Limb (tissue), 2 donors: ENCODE data around the gene RREB1.

Experiments
- DNase-seq, 2 donors: peaks; one replicate each; pipeline ENCODE4 v3.0.0-alpha.2; 2016; ENCODE audit errors: extremely low spot score in 2 of 2

Gene RREB1

DNA sequence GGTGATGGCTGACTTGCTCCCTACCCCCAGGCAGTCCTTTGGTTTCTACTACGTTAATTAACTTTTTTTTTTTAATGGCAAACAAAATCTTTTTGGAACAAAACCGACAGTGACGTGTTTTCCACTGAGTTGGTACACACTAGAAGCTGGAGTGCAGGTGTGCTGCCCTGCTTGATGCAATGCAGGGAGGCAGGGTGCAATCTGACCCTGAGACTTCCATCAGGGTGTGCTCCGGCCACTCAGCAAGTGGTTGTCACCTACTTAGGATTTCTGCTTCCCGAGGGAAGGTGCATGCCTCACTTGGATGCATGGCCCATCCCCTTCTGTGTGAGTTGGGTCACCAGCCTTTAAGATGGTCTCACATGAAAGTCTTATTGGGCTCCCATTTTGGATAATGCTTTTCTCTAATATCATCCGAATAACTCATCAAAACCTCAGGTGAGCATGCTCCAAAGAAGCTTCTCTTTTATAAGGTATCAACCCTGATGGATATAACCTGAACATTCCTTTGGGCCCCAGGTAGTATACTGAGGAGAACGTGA, 14.0 kb downstream of the RREB1 start:
- DNase-seq, result no peak

- no peak for DNase-seq
These were observed 14.9 kb downstream of the RREB1 start for GRCh38 chr6:7122684-7123083.

DNA sequence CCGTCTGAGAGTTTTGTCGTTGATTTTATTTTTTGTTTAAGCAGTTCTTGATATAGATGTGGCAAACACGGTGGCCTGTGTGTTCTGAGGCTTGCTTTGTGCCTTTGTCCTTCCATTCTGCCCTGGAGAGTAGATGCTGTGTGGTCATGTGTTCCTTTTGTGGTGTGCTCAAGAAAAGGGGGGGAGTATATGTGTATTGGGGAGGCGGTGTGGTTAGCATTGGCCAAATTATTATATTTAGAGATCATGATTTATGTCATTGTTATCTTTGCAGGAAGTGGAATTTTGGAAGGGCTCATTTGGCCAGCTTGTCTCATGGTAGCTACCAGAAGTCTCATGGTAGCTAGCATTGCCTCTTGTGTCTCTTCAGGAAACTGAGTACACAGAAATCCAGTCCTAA, 16.4 kb downstream of the RREB1 start:
- no peak for DNase-seq

DNA sequence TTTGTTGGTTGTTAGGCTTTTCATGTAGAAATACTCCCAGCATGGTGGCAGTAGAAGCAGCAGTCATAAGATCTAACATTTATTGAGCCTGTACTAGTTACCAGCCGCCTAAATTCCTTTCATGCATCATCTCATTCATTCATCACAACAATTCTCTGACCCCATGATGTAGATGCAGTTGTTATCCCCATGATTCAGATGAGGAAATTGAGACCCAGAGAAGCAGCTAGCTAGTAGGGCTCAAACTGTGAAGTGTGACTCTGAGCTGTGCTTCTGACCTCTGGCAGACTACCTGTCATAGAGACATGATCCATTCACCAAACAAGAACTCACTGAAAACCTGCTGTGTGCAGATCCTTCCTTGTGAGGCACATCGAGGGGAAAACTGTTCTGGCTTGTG, 16.9 kb downstream of the RREB1 start:
- no peak for DNase-seq

DNA sequence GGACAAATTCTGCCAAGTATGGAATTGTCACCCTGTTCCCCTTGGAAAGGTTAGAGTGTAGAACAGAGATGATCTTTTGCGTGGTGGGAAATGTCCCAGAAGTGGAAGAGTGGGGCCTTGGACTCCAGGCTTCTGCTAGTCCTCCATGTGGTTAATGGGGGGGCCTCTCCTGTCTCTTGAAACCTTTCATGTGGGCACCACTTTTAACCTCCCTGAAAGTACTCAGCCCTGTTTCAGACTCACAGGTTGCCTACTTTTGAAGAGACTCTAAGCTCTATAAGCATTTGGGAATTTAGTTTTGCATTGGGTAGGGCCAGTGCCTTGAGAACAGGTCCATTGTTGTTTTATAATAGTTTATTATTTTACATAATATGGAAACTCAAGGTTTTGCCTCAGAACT, 17.5 kb downstream of the RREB1 start:
- DNase-seq, result no peak

- no peak for DNase-seq
These were observed 19.0 kb downstream of the RREB1 start for GRCh38 chr6:7126754-7127153.

- no peak for DNase-seq
These were observed 19.9 kb downstream of the RREB1 start for GRCh38 chr6:7127680-7128079.

GRCh38 chr6:7129360-7129759, 21.6 kb downstream of the RREB1 start:
- DNase-seq, result no peak

GRCh38 chr6:7129784-7130569, 22.2 kb downstream of the RREB1 start:
- no peak for DNase-seq

GRCh38 chr6:7131390-7131789, 23.6 kb downstream of the RREB1 start:
- DNase-seq, result no peak

GRCh38 chr6:7132398-7133035, 24.8 kb downstream of the RREB1 start:
- DNase-seq, result no peak

GRCh38 chr6:7134999-7135745, 27.4 kb downstream of the RREB1 start:
- DNase-seq, result no peak

DNA sequence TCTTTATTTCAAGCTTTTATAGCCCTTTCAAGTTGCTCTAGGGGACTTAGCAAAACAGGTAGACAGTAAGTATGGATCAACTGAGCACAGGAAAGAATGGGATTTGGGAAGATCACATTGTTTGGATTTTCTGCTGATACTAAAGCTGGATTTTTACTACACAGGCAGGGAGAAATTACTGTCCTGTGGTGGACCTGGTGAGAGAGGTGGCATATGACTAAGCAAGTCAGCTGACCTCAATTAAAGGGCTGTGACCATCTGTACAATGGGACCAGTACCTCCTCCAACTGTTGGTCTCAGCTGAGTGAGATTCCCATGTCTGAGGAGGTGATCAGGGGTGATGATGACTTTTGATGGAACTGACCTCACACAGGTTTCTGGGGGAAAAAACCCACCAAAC, 28.0 kb downstream of the RREB1 start:
- no peak for DNase-seq

- no peak for DNase-seq
These were observed 29.1 kb downstream of the RREB1 start for GRCh38 chr6:7136859-7137334.

DNA sequence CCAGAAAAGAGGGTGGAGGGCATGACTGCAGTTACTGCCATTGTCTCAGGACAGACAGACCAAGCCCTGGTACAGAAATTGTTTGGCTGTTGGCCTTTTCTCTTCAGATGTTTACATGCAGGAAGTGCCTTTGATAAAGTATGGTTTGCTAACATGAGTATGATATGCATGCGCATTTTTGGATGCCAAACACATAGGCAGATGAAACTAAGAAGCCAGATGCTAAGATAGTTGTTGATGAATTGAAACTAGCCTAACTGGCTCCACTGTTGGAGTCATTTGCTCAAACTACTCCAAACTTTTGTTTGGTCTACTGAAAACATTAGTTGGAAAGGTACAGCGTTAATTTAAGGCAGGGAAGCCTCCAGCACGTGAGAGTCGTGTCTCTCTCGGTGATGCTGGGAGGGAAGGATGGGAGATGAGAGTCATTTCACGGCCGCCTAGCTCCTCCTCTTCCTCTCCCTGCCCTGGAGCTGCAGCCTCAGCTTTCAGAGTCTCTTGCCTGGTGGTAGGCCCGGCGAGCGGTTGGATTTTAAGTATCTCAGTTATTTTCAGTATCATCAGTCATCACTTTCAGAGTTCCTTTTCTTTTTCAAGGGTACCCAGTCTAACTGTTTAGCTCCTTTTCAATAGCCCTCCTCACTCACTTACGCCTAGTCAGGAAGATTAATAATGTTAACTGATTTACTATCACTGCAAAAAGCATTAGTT, 29.7 kb downstream of the RREB1 start:
- DNase-seq, result peak in 1 of 2 donors; percentile 60

DNA sequence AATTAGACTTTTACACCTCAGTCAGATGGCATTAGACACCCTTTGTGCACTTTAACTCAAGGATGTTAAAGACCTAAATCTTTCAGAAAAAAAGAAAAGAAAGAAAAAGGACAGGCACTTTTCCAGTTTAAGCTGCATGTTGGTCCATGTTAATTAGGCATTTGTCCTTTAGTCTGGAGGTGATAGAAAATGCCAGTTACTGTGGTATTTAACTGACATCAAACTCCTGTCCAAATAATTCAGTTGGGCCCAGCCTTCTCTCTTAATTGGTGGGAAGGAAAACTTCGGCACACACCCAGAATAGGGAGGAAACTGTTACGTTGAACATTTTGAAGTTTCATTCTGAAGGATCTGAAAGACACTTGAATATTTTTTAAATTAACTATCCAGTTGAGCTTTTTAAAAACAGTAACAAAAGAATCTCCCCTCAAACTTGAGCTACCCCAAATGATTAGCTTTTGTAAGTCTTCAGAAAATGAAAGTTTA, 30.3 kb downstream of the RREB1 start:
- no peak for DNase-seq

GRCh38 chr6:7138921-7139358, 31.2 kb downstream of the RREB1 start:
- DNase-seq, result no peak

DNA sequence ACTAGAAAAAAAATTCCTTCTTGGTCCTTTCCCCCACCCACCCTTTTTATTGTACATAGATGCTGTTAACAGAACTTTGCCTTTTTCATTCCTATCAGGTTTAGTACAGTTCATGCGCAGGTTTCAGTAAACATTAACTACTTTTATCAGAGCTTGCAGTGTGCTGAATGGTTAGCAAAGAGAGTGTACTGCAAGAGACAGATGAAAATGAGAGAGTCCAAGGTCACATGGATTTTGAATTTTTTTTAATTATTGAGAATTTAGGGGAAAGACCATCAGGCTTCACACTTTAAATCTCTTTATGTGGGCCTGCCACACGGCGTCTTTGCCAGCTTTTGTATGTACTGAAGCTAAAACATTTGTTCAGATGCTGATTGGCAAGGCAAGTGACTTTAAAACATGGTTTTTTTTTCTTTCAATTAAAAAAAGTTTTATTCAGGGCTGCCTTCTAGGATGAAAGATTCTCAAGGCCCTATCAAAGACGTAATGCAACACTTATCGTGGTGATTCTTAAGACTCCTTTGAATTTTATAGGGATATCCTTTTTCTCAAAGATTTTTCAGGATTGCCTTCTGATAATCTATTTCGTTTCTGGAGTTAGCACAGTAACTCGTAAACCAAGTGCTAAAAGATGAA, 32.2 kb downstream of the RREB1 start:
- no peak for DNase-seq

DNA sequence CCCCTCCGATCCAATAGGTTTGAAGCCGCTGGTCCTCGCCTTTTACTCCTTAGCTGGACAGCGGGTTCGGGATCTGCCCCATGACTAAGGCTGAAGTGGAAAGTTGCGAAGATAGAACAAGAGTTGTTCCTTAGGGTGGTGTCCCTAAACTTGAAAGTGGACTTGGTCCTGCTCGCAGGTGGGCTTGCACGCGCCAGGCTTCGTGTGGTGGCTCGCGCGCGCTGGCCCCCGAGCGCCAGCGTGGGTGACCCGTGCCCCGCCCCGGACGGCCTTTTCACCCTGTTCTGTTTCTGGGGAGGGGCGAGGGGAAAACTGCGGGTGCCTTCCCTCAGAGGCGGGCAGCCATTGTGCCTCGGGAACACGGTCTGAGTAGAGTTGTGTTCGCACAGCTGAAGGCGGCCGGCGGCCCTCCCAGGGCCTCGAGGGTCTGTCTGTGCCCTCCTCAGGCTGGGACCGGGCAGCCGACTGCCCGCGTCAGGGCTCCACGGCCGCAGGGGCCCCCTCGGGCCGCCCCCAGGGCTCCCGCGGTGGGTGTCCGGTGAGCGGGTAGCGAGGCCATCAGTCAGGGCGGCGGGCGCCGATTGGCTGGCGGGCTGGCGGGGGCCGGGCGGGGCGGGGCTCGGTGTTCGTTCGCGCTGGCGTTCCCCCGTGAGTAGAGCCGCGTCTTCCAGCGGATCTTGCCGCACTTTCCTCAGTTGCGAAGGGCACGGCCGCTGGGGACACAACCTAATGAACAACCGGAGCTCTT, 33.0 kb downstream of the RREB1 start:
- DNase-seq, result peak; percentile 85 to 92

DNA sequence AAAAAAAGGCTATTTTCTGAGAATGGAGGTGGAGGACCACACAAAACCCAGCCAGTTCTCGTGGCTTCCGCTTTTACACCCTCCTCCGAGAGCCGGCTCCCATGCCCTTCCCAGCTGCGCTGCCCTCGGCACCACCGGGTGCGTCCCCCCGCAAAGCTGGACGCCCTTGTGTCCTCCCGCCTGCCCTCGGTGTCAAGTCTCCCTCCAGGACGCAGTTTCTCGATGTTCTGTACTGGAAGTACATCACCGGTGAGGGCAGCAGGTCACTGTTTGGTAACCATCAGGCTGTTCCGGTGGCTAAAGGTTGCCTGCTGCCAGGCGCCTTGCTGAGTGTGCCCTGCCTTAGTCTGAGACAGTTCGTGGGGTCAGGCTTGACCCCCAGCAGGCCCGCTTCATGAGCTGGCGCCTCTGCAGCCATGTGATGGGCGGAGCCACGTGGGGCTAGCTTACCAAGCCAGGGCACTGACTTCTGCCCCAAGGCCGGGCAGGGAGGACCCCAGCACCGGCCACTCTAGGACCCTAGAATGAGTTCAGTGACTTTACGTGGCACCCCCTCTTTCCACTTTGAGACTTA, 34.6 kb downstream of the RREB1 start:
- no peak for DNase-seq
